HG02938 (cell line): ENCODE data around the gene TMPRSS2.

Experiments used
- ATAC-seq: cut with Tn5 transposase; IDR thresholded peaks from one replicate; pipeline ENCODE4 v1.9.1; 2021; ENCODE audit warnings: mild to moderate bottlenecking, moderate library complexity; ENCODE audit not compliant: unreplicated experiment

TMPRSS2 gene

GRCh38 chr21:41482980-41483379, 25.0 kb downstream of the TMPRSS2 start:
- no peak for ATAC-seq

- ATAC-seq, result no peak
These were observed 25.7 kb downstream of the TMPRSS2 start for GRCh38 chr21:41482301-41482700.

- no peak for ATAC-seq
These were observed 26.8 kb downstream of the TMPRSS2 start for GRCh38 chr21:41481191-41481590.

GRCh38 chr21:41480086-41480690, 27.8 kb downstream of the TMPRSS2 start:
- no peak for ATAC-seq

DNA sequence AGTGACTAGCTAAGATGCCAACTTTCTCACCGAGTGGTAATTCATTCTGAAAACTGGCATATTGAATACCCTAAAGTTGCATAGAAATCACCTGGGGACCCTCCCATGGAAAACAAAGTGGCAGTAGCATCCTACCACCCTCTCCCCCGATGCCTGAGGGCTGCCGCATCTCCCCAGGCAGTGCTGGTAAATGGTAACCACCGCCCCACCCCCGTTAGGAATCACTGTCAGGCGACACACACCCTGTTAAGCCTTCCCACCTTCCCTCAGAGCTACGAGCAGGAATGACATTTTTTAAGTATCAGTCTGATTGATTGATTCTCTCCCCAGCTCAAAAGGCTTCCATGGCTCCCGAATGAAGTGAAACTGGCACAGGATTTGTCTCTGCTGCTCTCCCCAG, 28.3 kb downstream of the TMPRSS2 start:
- no peak for ATAC-seq

- no peak for ATAC-seq
These were observed 29.4 kb downstream of the TMPRSS2 start for GRCh38 chr21:41478319-41479177.

DNA sequence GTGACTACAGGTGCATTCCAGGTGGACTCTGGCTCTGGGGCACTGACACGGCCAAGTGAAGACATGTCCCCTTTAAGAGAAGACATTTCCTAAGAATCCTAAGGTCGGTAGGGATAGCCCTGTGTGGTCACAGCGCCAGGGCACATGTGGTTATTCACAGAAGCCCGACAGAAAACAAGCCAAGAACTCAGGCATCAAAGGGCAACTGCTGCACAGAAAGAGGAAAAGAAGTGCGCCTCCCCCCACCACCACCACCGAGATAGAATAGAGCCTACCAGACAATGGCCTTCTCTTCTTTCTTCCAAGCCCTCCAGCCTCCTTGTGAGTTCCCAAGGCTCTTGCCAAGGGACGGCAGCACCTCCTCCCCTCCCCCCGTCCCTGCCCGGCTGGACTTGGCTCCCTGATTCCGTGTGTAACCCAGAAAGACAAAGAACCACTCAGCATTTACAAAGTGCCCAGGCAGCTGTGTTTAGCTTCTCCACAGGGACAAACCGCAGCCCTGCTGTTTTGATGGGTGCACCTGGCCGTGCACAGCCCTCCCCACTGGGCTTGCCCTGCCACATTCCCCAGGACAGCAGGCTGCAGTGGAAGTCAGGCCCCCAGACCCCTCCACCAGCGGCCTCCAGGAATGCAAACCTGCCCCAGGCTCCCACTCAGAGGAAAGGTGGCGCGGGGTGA, 30.2 kb downstream of the TMPRSS2 start:
- no peak for ATAC-seq

GRCh38 chr21:41475714-41476420, 32.1 kb downstream of the TMPRSS2 start:
- ATAC-seq, result no peak

- ATAC-seq, result no peak
These were observed 35.0 kb downstream of the TMPRSS2 start for GRCh38 chr21:41472753-41473548.

DNA sequence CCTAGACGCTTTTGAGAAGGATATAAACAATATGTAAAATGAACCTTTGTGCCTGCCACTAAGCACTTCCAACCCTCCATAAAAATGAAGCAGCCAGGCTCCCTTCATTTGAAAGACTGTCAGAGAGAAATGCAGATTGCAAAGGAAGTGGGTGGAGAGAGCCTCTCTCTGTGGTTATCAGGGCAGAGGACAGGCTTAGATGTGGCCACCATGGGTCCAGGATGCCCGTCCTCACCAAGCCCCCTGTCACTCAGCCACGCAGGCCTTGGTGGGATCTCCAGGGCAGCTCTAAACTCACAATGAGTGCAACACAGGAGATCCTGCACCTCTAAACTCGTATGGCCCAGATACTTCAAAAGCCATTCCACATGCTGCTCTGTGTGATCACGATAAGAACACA, 37.9 kb downstream of the TMPRSS2 start:
- ATAC-seq, result no peak

- no peak for ATAC-seq
These were observed 41.7 kb downstream of the TMPRSS2 start for GRCh38 chr21:41466024-41466820.

DNA sequence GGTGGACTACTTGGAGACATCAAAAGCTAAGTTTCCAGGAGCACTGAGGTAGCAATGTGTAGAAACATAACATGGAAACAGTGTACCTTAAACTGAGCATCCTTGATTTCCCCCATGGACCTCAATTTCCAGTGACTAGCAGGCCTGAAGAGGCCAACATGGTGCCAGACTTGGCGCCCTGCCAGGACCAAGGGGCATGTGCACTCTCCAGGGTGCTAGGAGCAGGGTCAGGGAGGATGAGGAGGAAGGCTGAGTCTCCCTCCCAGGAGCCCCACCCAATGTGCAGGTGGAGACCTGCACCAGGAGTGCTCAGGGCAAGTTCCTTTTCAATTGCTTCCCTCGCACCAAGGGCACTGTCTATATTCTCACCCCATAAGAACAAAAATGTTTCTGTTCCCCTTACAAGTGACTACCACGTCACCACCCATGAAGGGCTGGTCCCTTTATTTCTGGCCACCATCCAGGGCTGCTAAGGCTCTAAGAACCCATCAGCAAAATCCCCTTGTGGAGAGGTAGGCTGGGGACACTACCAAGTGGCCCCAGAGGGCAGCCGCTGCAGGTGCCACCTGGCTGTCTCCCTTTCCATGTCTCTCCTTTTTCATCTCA, 42.7 kb downstream of the TMPRSS2 start:
- no peak for ATAC-seq

GRCh38 chr21:41460578-41461527, 47.1 kb downstream of the TMPRSS2 start:
- ATAC-seq, result no peak

DNA sequence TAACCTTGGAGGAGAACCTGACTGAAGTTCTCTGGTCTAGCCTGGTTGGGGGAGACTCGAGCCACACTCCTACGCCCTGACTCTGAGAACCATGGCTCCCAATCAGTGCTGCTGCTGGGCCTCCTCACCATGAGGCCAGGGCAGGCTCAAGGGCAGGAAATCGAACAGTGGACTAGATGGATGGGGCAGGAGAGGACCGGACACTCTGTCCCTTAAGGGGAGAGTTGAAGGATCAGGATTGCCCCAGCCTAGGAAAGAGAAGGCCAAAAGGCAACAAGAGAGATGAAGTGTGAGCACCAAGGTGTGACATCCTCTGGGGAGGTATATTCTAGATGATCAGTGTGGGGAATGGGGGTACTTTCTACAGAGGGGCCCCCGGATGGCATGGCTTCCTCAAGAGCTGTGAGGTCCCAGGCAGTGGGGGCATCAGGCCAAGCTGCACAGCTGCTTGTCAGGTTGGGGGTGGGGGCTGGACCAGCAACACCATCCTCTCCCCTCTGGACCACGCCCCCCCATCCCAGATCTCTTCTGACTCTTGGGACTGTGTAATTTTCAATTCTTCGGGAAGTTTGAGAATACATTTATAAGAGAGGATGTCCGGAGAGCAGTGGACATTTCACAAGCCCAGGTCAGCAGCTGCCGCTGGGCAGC, 47.9 kb downstream of the TMPRSS2 start:
- no peak for ATAC-seq

DNA sequence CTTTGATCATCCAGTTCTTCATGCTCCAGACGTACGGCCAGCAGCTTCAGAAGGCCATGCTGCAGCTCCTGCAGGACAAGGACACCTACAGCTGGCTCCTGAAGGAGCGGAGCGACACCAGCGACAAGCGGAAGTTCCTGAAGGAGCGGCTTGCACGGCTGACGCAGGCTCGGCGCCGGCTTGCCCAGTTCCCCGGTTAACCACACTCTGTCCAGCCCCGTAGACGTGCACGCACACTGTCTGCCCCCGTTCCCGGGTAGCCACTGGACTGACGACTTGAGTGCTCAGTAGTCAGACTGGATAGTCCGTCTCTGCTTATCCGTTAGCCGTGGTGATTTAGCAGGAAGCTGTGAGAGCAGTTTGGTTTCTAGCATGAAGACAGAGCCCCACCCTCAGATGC, 49.4 kb downstream of the TMPRSS2 start:
- no peak for ATAC-seq

DNA sequence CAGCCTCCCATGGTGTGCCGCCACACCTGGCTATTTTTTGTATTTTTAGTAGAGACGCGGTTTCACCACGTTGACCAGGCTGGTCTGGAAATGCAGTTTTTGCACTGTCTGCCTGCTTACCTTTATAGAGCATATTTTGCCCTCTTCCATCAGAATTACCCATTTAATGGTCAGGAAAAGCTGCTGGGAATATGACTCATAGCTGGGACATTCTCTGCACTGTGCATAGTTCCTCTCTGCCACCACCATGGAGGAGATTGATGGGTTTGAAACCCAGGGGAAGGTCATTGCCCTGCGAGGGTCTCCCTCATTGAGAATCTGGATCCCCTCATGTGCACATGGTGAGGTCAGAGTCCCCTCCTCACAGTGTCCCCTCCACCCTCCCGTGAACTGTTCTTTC, 49.8 kb downstream of the TMPRSS2 start:
- ATAC-seq, result no peak

GRCh38 chr21:41453761-41454160, 54.2 kb downstream of the TMPRSS2 start:
- no peak for ATAC-seq

- ATAC-seq, result no peak
These were observed 54.8 kb downstream of the TMPRSS2 start for GRCh38 chr21:41453198-41453597.
